ENCODE results near the gene OR5K3. TPM values are rescaled to one million over a fixed set of nuclear protein-coding genes. Genes with fewer than 3 reads are reported as not detected.

Gene OR5K3
- total and polyA plus RNA-seq, 3 experiments from 2014 or later, result not detected

- Mint-ChIP-seq H3K27me3 (peaks cover 5 to 11% of the 10 kb centered on the region in 2 donors), H3K4me1 (no peaks in the 10 kb centered on the region), H3K36me3 (peaks cover 1 to 39% (median 8%) of the 10 kb centered on the region in 3 donors), H3K4me3 (no peak overlapping the region), H3K9me3 (peaks cover 19 to 44% (median 23%) of the 10 kb centered on the region in 5 donors), H3K27ac (no peak overlapping the region)
- POLR2A ChIA-PET, result no interaction called here
- no peak for DNase-seq
- no peaks in the 10 kb centered on the region for H3K27me3 ChIP-seq (ENCODE audit: insufficient read depth, low read length, poor library complexity, severe bottlenecking)
- H3K4me1 ChIP-seq (ENCODE audit: insufficient read depth, low read length), result no peaks in the 10 kb centered on the region
- peaks cover 8% of the 10 kb centered on the region for H3K9me3 ChIP-seq (ENCODE audit: low read length)
- no peak overlapping the region for H3K4me3 ChIP-seq (ENCODE audit: low read length)
- CTCF ChIA-PET, result no interaction called here
- no peaks in the 10 kb centered on the region for H3K36me3 ChIP-seq (ENCODE audit: insufficient read depth, low read length)
- H3K27ac ChIP-seq (ENCODE audit: low read depth, low read length), result no peak overlapping the region
These were observed 29.2 kb upstream of the OR5K3 start for GRCh38 chr3:98361289-98361688.

GRCh38 chr3:98367464-98368246, 22.8 kb upstream of the OR5K3 start:
- Mint-ChIP-seq H3K4me3 (no peak overlapping the region), H3K4me1 (peaks cover 6 to 11% (median 10%) of the 10 kb centered on the region in 3 donors), H3K27ac (no peak overlapping the region), H3K36me3 (peaks cover 0 to 12% (median 2%) of the 10 kb centered on the region in 3 donors), H3K27me3 (no peaks in the 10 kb centered on the region), H3K9me3 (peaks cover 2 to 15% (median 9%) of the 10 kb centered on the region in 5 donors)
- Histone ChIP-seq H3K9me3 (ENCODE audit: low read length) (no peaks in the 10 kb centered on the region), H3K27me3 (ENCODE audit: insufficient read depth, low read length, poor library complexity, severe bottlenecking) (no peaks in the 10 kb centered on the region), H3K36me3 (ENCODE audit: insufficient read depth, low read length) (no peaks in the 10 kb centered on the region), H3K4me1 (ENCODE audit: insufficient read depth, low read length) (no peaks in the 10 kb centered on the region), H3K4me3 (ENCODE audit: low read length) (no peak overlapping the region), H3K27ac (ENCODE audit: low read depth, low read length) (no peak overlapping the region)
- ChIA-PET POLR2A (no interaction called here), CTCF (no interaction called here)
- no peak for DNase-seq

GRCh38 chr3:98371186-98371585, 19.3 kb upstream of the OR5K3 start:
- Histone ChIP-seq H3K36me3 (ENCODE audit: insufficient read depth, low read length) (no peaks in the 10 kb centered on the region), H3K4me1 (ENCODE audit: insufficient read depth, low read length) (no peaks in the 10 kb centered on the region), H3K27ac (ENCODE audit: low read depth, low read length) (no peak overlapping the region), H3K4me3 (ENCODE audit: low read length) (no peak overlapping the region), H3K27me3 (ENCODE audit: insufficient read depth, low read length, poor library complexity, severe bottlenecking) (no peaks in the 10 kb centered on the region), H3K9me3 (ENCODE audit: low read length) (no peaks in the 10 kb centered on the region)
- Mint-ChIP-seq H3K4me1 (peaks cover 6 to 13% (median 12%) of the 10 kb centered on the region in 3 donors), H3K27ac (no peak overlapping the region), H3K27me3 (no peaks in the 10 kb centered on the region), H3K36me3 (no peaks in the 10 kb centered on the region), H3K9me3 (peaks cover 0 to 5% (median 2%) of the 10 kb centered on the region in 5 donors), H3K4me3 (no peak overlapping the region)
- no peak for DNase-seq
- ChIA-PET CTCF (no interaction called here), POLR2A (no interaction called here)

GRCh38 chr3:98371853-98372252, 18.6 kb upstream of the OR5K3 start:
- Histone ChIP-seq H3K27ac (ENCODE audit: low read depth, low read length) (no peak overlapping the region), H3K4me1 (ENCODE audit: insufficient read depth, low read length) (no peaks in the 10 kb centered on the region), H3K27me3 (ENCODE audit: insufficient read depth, low read length, poor library complexity, severe bottlenecking) (no peaks in the 10 kb centered on the region), H3K4me3 (ENCODE audit: low read length) (no peak overlapping the region), H3K36me3 (ENCODE audit: insufficient read depth, low read length) (no peaks in the 10 kb centered on the region), H3K9me3 (ENCODE audit: low read length) (no peaks in the 10 kb centered on the region)
- Mint-ChIP-seq H3K4me3 (no peak overlapping the region), H3K4me1 (peaks cover 6 to 13% (median 12%) of the 10 kb centered on the region in 3 donors), H3K36me3 (no peaks in the 10 kb centered on the region), H3K27me3 (no peaks in the 10 kb centered on the region), H3K9me3 (peaks cover 0 to 5% (median 2%) of the 10 kb centered on the region in 5 donors), H3K27ac (no peak overlapping the region)
- POLR2A ChIA-PET, result no interaction called here
- CTCF ChIA-PET, result no interaction called here
- DNase-seq, result no peak

GRCh38 chr3:98372445-98372844, 18.0 kb upstream of the OR5K3 start:
- ChIA-PET CTCF (no interaction called here), POLR2A (interaction anchor here (0.7 kb wide), 1 partner anchor 24 kb away, joined by 5 read pairs; no protein-coding TSS in a partner anchor)
- Histone ChIP-seq H3K27ac (ENCODE audit: low read depth, low read length) (no peak overlapping the region), H3K4me3 (ENCODE audit: low read length) (no peak overlapping the region), H3K9me3 (ENCODE audit: low read length) (no peaks in the 10 kb centered on the region), H3K4me1 (ENCODE audit: insufficient read depth, low read length) (no peaks in the 10 kb centered on the region), H3K36me3 (ENCODE audit: insufficient read depth, low read length) (no peaks in the 10 kb centered on the region), H3K27me3 (ENCODE audit: insufficient read depth, low read length, poor library complexity, severe bottlenecking) (no peaks in the 10 kb centered on the region)
- H3K9me3 Mint-ChIP-seq, result peaks cover 0 to 2% (median under 1%) of the 10 kb centered on the region in 5 donors
- no peaks in the 10 kb centered on the region for H3K27me3 Mint-ChIP-seq
- H3K4me1 Mint-ChIP-seq, result peaks cover 6 to 13% (median 12%) of the 10 kb centered on the region in 3 donors
- H3K36me3 Mint-ChIP-seq, result no peaks in the 10 kb centered on the region
- no peak overlapping the region for H3K27ac Mint-ChIP-seq
- no peak for DNase-seq
- no peak overlapping the region for H3K4me3 Mint-ChIP-seq

- H3K27ac Mint-ChIP-seq, result no peak overlapping the region
- peaks cover 0 to 3% (median 0%) of the 10 kb centered on the region in 5 donors for H3K9me3 Mint-ChIP-seq
- no peak overlapping the region for H3K4me3 Mint-ChIP-seq
- H3K27me3 ChIP-seq (ENCODE audit: insufficient read depth, low read length, poor library complexity, severe bottlenecking), result no peaks in the 10 kb centered on the region
- H3K4me1 ChIP-seq (ENCODE audit: insufficient read depth, low read length), result no peaks in the 10 kb centered on the region
- DNase-seq, result no peak
- CTCF ChIA-PET, result no interaction called here
- H3K4me1 Mint-ChIP-seq, result peaks cover 5 to 11% (median 11%) of the 10 kb centered on the region in 3 donors
- no peak overlapping the region for H3K27ac ChIP-seq (ENCODE audit: low read depth, low read length)
- no peaks in the 10 kb centered on the region for H3K36me3 ChIP-seq (ENCODE audit: insufficient read depth, low read length)
- H3K27me3 Mint-ChIP-seq, result no peaks in the 10 kb centered on the region
- POLR2A ChIA-PET, result no interaction called here
- no peak overlapping the region for H3K4me3 ChIP-seq (ENCODE audit: low read length)
- no peaks in the 10 kb centered on the region for H3K36me3 Mint-ChIP-seq
- no peaks in the 10 kb centered on the region for H3K9me3 ChIP-seq (ENCODE audit: low read length)
These were observed 13.8 kb upstream of the OR5K3 start for GRCh38 chr3:98376631-98377030.

- Histone ChIP-seq H3K36me3 (ENCODE audit: insufficient read depth, low read length) (no peaks in the 10 kb centered on the region), H3K4me3 (ENCODE audit: low read length) (no peak overlapping the region), H3K4me1 (ENCODE audit: insufficient read depth, low read length) (no peaks in the 10 kb centered on the region), H3K27ac (ENCODE audit: low read depth, low read length) (no peak overlapping the region), H3K27me3 (ENCODE audit: insufficient read depth, low read length, poor library complexity, severe bottlenecking) (no peaks in the 10 kb centered on the region), H3K9me3 (ENCODE audit: low read length) (no peaks in the 10 kb centered on the region)
- Mint-ChIP-seq H3K9me3 (no peaks in the 10 kb centered on the region), H3K27me3 (peaks cover 3 to 21% of the 10 kb centered on the region in 2 donors), H3K4me3 (no peak overlapping the region), H3K4me1 (no peaks in the 10 kb centered on the region), H3K27ac (no peak overlapping the region), H3K36me3 (peaks cover 0 to 13% (median 0%) of the 10 kb centered on the region in 3 donors)
- ChIA-PET CTCF (no interaction called here), POLR2A (no interaction called here)
- no peak for DNase-seq
These were observed 2.3 kb upstream of the OR5K3 start for GRCh38 chr3:98388147-98388546.

GRCh38 chr3:98395101-98395500, 4.6 kb downstream of the OR5K3 start:
- peak overlapping the region in 1 of 8 donors; percentile 78 for H3K27ac Mint-ChIP-seq
- ChIA-PET POLR2A (no interaction called here), CTCF (no interaction called here)
- no peaks in the 10 kb centered on the region for H3K36me3 ChIP-seq (ENCODE audit: insufficient read depth, low read length)
- H3K27me3 ChIP-seq (ENCODE audit: insufficient read depth, low read length, poor library complexity, severe bottlenecking), result no peaks in the 10 kb centered on the region
- no peak overlapping the region for H3K4me3 ChIP-seq (ENCODE audit: low read length)
- no peaks in the 10 kb centered on the region for H3K4me1 ChIP-seq (ENCODE audit: insufficient read depth, low read length)
- H3K9me3 ChIP-seq (ENCODE audit: low read length), result no peaks in the 10 kb centered on the region
- H3K27ac ChIP-seq (ENCODE audit: low read depth, low read length), result no peak overlapping the region
- H3K4me1 Mint-ChIP-seq, result peaks cover 6 to 11% (median 10%) of the 10 kb centered on the region in 3 donors
- no peak for DNase-seq
- peaks cover 6 to 23% (median 16%) of the 10 kb centered on the region in 5 donors for H3K9me3 Mint-ChIP-seq
- H3K27me3 Mint-ChIP-seq, result peaks cover 0 to 9% of the 10 kb centered on the region in 2 donors
- H3K4me3 Mint-ChIP-seq, result no peak overlapping the region
- H3K36me3 Mint-ChIP-seq, result peaks cover 2 to 17% (median 2%) of the 10 kb centered on the region in 3 donors

Measured in CD8-positive, alpha-beta memory T cell (primary cell).